Measurements from ENCODE around the gene CPT1A.

Gene CPT1A

DNA sequence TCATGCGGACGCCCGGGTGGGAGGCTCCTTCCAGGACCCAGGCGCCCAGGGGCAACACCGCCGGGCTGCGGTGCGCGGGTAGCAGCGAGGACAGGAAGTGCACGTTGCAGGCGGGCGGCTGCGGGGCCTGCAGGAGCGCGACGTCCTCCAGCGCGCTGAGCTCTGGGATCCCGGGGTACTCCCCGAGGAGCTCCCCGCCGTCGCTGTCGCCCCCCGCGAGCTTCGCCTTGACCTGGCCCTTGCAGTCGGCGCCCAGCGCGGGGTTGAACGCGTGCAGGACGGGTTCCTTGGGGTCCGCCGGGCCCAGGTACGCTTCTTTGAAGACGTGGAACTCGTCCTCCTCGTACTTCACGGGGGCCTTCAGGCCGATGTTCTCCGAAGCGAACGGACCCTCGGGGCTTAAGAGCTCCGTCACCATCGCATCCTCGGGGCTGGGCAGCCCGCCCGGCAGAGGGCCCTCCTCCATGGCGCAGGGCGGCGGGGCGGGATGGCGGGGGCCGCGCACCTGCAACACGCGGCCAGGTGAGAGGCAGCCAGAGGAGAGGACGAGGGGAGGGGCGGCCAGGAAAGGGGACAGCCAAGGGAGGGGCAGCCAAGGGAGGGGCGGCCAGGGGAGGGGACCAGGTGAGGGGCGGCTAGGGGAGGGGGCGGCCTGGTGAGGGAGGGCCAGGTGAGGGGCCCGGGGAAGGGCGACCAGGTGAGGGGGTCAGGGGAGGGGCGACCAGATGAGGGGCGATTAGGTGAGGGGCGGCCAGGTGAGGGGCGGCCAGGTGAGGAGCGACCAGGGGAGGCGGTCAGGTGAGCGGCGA is 91.3 kb downstream of the CPT1A start:
- TF ChIP-seq, protein P1, sequence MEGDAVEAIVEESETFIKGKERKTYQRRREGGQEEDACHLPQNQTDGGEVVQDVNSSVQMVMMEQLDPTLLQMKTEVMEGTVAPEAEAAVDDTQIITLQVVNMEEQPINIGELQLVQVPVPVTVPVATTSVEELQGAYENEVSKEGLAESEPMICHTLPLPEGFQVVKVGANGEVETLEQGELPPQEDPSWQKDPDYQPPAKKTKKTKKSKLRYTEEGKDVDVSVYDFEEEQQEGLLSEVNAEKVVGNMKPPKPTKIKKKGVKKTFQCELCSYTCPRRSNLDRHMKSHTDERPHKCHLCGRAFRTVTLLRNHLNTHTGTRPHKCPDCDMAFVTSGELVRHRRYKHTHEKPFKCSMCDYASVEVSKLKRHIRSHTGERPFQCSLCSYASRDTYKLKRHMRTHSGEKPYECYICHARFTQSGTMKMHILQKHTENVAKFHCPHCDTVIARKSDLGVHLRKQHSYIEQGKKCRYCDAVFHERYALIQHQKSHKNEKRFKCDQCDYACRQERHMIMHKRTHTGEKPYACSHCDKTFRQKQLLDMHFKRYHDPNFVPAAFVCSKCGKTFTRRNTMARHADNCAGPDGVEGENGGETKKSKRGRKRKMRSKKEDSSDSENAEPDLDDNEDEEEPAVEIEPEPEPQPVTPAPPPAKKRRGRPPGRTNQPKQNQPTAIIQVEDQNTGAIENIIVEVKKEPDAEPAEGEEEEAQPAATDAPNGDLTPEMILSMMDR (IDR thresholded peaks at IDR 0.05), result no peak

DNA sequence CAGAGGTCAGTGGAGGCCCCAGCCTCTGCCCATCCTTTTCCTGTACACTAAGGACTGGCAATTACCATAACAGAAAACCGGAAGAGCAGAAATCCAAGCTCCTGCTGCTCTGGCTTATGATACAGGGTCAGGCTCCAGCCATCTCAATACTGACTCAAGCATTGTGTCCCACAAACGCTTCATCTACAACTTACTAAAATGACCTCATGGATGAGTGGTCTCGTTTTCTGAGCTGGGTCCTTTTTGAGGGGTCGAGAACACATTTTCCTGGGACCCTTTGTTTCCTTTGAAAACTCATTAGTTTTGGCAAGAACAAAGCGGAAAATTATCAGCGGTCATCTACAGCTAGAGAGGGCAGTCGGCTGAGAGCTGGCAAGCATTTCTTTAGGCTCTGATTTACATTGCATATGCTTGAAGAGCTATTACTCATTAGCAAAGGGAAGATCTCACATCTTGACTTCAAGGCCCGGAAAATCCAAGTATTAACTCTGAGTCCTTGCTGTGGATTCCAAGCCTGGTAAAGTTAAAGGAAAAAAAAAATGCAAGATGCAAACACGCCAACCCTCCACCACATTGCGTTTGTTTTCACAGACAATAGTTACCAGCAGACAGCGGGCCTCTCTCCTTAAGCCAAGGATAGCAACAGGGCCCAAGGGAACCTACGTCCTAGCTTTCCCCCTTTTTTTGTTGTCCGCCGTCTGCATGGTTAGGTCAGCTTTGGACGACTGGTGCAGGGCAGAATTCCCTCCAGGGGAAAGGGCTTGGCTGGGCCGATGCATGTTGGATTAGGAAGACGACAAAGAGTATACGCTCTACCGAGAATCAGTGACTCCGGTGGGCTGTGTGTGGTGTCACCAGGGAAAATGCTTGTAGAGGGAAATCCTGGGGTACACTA is 92.2 kb downstream of the CPT1A start:
- TF ChIP-seq, protein P1 (IDR thresholded peaks at IDR 0.05), result no peak

DNA sequence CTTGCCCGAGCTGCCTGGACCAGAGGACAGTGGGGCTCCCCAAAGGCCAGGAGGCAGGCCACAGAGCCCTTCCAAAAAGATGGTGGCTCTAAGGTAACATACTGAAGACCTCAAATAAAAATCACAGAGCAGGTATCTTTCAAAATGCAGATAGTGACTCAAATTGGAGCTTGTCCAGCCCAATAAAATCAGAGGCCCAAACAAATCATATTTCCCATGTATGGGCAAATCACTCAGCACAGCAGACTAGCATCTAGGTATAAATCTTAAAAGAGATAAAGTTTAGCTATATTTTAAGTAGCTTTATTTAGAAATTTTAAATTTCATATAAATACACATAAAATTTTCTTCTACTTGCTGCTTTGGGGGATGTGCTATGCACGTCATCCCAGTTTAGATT is 93.7 kb downstream of the CPT1A start:
- TF ChIP-seq, protein P1 (IDR thresholded peaks at IDR 0.05), result no peak

DNA sequence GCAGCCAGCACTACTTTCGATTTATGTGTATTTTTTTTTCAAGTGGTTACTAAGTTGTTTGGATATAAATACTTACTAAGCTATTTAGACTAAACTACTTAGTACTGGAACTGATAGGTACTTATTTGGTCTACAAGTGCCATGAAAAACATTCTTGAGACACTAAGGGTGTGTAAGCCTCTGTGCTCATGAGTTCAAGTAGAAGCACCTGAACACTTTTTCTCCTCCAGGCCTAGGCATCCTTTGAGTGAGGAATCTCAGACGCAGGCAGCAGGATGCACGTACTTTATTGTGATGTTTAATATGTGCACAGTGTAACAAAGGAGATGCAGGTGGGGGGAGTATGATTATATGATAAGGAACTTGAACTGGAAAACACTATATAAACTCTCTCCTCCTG is 98.2 kb downstream of the CPT1A start:
- TF ChIP-seq, protein P1 (IDR thresholded peaks at IDR 0.05), result no peak

DNA sequence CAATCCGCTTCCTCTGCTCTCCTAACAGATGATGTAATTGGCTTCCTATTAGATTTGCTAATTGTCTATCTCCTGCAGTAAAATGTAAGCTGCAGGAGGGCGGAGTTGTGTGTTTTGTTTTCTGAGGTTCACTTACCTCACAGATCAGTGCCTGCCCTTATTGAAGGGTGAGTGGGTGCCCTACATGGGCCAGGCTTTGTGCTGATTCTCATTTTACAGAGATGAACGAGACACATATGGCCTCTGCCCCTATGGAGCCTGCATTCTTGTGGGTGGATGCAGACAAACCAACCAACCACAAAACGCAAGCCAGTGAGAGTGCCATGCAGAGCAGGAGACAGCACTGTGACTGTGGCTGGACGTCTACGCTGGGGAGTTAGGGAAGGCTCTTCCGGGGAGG is 100.3 kb downstream of the CPT1A start:
- TF ChIP-seq, protein P1 (IDR thresholded peaks at IDR 0.05), result no peak

DNA sequence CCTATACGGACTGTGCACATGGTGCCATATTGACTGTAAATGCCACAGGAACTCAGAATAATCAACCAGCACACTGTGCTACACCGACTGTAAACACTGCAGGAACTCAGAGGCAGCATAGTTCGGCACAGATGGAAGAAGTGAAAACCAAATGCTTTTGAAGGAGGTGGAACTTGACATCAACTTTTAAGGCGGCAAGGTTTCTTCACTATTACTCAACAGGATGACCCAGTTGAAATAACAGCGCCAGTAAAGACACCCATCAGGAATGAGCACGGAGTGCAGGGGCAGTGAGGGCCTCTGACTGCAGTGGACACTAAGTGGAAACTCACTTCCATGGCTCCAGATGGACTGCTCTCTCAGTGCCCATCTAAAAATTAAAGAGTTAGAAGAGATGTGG is 106.1 kb downstream of the CPT1A start:
- TF ChIP-seq, protein P1 (IDR thresholded peaks at IDR 0.05), result no peak

DNA sequence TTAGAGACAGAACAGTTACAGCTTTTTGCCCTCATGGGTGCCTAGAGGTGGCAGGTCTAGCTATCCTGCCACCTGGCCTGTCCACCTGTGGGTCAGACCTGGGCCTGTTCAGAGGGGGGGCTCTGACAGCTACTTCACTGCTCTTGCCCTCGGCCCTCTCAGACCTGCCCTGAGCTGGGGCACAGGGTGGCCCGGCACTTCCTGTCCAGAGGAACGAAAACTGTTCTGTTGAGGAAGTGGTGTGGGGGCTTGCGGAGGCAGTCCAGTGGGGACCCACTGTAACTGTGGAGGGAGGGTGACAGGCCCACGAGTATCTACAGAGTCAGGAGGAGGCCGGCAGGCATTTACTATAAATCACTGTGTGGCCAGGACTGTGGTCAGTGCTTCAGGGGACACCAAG is 106.6 kb downstream of the CPT1A start:
- TF ChIP-seq, protein P1 (IDR thresholded peaks at IDR 0.05), result no peak

Data from LNCAP (cell line).